WI38 (cell line): Measurements from ENCODE around the gene DDX51.

Experiments
- H3K4me3 ChIP-seq: 2 replicates; pipeline ENCODE4 v1.5.1; 2011; ENCODE audit warnings: low read depth, mild to moderate bottlenecking, control low read depth, low read length
- TF ChIP-seq, protein P1 (sequence below): IDR thresholded peaks from 2 replicates; pipeline ENCODE4 v1.5.1; 2012; ENCODE audit warnings: low read depth, mild to moderate bottlenecking, control low read depth, low read length

The DDX51 gene

GRCh38 chr12:132176920-132177551 lies 32.9 kb upstream of the DDX51 start:
- TF ChIP-seq, protein P1, sequence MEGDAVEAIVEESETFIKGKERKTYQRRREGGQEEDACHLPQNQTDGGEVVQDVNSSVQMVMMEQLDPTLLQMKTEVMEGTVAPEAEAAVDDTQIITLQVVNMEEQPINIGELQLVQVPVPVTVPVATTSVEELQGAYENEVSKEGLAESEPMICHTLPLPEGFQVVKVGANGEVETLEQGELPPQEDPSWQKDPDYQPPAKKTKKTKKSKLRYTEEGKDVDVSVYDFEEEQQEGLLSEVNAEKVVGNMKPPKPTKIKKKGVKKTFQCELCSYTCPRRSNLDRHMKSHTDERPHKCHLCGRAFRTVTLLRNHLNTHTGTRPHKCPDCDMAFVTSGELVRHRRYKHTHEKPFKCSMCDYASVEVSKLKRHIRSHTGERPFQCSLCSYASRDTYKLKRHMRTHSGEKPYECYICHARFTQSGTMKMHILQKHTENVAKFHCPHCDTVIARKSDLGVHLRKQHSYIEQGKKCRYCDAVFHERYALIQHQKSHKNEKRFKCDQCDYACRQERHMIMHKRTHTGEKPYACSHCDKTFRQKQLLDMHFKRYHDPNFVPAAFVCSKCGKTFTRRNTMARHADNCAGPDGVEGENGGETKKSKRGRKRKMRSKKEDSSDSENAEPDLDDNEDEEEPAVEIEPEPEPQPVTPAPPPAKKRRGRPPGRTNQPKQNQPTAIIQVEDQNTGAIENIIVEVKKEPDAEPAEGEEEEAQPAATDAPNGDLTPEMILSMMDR: no peak
- H3K4me3 ChIP-seq: no peak overlapping the region

- no peak overlapping the region for H3K4me3 ChIP-seq
- TF ChIP-seq, protein P1: no peak
These were observed 32.3 kb upstream of the DDX51 start for GRCh38 chr12:132176385-132176919.

- TF ChIP-seq, protein P1: no peak
- no peak overlapping the region for H3K4me3 ChIP-seq
These were observed 31.6 kb upstream of the DDX51 start for GRCh38 chr12:132175496-132176384.

DNA sequence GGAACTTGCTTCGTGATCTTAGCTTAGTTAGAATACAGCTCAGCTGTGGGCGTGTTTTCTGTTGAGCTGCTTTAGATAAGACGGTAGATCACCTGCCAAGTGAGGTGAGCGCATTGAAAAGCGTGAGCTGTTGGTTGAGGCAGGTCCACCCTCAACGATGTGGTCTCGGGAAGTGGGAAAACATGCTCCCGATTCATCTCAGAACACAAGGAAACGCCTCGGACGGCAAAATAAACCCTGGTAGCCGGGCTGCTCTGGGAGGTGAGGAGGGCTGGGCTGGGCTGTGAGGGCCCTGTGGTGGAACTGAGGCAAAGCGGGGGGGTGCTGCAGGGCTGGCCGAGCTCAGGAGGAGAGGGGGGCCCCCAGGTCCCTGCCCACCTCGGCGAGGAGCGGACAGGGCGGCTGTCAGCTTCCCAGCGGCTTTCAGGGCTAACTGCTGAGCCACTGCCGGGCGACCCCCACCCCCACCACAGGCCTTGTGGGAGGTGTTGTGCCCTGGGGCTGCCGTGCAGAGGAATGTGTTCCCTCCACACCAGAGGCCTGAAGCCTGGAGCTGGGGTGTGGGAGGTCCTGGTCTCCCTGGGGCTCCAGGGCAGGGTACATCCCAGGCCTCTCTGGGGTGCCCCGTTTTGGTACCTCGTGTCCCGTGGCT lies 30.8 kb upstream of the DDX51 start:
- TF ChIP-seq, protein P1: no peak
- H3K4me3 ChIP-seq: no peak overlapping the region

- no peak overlapping the region for H3K4me3 ChIP-seq
- TF ChIP-seq, protein P1: no peak
These were observed 30.1 kb upstream of the DDX51 start for GRCh38 chr12:132174015-132174838.

- no peak overlapping the region for H3K4me3 ChIP-seq
- TF ChIP-seq, protein P1: no peak
These were observed 29.3 kb upstream of the DDX51 start for GRCh38 chr12:132173135-132174014.
